UCSD-AML1 (cell line): ENCODE data around the gene SLC20A1.
"Not testable (repeated sequence)": the region's sequence is repeated elsewhere in the genome, so short reads cannot be mapped to it uniquely, and the experiment has no call there.

Experiments
- DNase-seq: peaks from one replicate; lab custom pipeline; 2025; ENCODE audit not compliant: unreplicated experiment; lab: John Stamatoyannopoulos, UW

Gene SLC20A1, protein sequence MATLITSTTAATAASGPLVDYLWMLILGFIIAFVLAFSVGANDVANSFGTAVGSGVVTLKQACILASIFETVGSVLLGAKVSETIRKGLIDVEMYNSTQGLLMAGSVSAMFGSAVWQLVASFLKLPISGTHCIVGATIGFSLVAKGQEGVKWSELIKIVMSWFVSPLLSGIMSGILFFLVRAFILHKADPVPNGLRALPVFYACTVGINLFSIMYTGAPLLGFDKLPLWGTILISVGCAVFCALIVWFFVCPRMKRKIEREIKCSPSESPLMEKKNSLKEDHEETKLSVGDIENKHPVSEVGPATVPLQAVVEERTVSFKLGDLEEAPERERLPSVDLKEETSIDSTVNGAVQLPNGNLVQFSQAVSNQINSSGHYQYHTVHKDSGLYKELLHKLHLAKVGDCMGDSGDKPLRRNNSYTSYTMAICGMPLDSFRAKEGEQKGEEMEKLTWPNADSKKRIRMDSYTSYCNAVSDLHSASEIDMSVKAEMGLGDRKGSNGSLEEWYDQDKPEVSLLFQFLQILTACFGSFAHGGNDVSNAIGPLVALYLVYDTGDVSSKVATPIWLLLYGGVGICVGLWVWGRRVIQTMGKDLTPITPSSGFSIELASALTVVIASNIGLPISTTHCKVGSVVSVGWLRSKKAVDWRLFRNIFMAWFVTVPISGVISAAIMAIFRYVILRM

DNA sequence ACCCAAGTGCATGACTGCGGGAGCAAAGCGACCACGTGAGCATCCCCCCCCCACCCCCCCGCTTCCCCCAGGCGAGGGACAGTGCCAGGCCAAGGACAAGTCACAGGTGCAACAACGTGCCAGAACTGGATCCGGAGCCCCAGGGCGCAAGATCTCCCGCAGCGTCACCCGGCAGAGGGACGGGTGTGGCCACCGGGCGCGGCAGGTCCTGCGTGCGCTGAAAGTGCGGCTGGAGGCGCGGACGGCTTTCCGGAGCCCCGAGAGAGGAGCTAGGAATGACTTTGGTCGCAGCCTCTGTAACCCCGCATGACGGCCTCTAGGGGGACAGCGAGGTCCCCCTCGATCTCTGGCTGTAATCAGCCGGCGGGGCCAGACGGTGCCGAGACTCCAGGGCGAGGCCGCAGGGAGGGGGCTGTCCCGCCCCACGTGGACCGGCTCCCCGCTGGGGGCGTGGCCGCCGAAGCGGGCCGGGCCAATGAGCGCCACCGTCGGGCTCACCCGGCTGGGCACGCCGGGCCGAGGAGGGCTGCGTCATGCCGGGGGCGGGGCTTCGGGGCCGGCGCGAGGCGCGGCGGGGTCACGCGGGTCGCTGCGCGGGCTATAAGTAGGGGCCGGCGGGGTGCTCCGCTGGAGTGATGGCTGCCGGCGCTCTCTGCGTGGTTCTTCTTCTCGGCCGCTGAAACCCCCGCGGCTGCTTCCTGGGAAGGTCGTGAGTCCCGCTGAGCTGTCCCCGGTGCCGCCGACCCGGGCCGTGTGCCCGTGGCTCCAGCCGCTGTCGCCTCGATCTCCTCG lies at the start of gene SLC20A1:
TSS of gene SLC20A1 (plus strand) at position 630 of the 792 bp plus-strand sequence. CDS start 890 bp downstream, outside the sequence.
- DNase-seq, result peak; percentile 99

DNA sequence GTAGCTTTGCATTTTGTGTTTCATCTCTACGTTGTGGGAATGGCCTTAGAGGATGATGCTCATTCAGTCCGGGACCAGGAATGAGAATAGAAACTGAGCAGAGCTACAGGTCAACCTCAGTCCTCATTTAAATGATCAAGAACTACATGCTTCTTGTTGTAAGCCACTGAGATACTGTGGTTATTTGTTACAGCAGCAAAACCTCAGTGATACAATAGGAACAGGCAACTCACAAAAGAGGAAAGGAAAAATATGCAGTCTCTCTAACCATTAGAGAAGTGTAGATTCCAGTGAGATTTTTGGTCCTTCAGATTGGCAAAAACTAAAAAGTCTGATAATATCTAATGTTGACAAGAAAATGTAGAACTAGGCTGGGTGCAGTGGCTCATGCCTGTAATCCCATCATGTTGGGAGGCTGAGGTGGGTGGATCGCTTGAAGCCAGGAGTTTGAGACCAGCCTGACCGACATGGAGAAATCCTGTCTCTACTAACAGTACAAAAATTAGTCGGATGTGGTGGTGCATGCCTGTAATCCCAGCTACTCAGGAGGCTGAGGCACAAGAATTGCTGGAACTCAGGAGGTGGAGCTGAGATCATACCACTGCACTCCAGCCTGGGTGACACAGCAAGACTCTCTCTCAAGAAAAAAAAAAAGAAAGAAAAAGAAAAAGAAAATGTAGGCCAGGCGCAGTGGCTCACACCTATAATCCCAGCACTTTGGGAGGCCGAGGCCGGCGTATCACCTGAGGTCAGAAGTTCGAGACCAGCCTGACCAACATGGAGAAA lies 48.0 kb upstream of the SLC20A1 start:
- no peak for DNase-seq

DNA sequence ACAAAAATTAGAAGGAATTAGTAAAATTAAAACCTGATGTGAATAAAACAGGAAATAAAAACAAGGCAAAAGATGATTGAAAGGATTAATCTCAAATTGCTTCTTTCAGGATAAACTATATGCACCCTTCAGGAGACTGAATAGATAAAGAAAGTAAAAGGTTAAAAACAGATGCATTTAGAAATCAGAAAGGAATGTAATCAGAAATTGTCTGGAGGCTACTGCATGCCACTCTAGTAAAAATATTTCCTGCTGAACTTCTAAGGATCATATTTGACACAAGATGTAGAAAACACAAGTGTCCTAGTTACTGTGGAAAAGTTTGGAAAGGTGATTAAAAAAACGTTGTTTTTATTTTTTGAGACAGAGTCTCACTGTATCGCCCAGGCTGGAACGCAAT lies 45.1 kb upstream of the SLC20A1 start:
- DNase-seq, result no peak

DNA sequence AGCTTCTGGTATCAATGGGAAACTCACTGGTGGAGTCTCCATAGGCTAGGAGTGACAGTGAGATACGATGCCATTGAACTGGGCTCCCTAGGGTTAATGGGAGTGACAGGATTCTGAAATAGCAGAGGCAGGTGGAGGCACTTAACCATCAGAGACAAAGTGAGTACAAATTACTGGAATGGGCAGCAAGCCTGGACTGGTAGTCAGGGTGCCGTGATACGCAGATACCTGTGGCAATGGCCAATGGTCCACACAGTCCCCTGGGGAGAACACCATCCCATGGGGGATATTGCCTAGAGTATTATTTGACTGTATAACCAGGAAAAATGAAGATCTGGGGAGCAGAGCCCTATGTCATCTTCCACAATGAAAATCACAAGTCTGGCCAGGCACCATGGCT lies 44.0 kb upstream of the SLC20A1 start:
- DNase-seq, result no peak

DNA sequence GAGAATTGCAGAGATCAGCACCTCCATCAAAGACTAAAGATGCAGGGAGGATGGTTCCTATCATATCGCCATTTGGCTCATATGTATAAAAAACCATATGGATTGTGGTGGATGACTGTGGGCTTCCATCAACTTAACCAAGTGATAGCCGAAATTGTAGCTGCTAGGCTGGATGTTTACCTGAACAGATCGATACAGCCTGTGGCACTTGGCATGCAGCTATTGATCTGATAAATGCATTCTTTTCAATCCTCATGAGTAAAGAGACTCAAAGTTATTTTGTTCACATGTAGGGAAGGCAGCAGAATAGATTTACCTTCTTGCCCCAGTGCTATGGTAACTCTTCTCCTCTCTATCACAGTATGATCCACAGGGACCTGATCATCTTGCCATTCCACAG lies 42.8 kb upstream of the SLC20A1 start:
- DNase-seq, result no peak

DNA sequence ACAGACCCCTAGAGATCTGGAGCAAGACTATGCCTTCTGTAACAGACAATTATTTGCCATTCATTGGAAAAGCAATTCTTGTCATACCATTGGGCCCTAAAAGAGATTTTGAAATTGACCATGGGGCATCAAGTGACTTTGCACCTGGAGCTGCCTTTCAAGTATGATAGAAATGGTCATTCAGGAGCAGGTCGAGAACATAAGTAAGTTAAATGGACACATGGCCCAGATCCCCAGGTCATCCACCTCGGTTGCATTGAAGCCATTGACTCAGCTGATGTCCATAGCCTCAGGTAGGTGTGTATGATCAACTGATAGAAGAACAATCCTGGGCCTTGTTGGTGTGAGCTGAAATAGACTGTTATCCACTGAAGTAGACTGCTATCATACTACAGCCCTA lies 42.0 kb upstream of the SLC20A1 start:
- DNase-seq, result no peak

DNA sequence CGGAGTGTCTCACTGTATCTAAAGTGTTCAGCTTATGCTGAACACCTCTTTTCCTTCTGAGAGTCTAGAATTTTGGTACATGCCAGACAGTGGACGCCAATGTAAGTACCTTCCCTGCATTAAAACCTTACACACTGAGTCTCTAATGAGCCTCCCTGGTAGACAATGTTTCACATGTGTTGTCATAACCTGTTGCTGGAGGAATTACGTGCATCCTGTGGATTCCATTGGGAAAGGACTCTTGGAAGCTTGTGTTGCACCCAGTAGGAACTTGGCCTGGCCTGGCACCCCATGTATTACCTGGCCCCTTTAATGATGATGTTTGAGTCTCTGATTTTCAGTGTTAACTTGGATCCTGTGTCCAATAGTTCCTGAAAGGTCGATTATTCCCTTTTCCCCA lies 40.8 kb upstream of the SLC20A1 start:
- no peak for DNase-seq

DNA sequence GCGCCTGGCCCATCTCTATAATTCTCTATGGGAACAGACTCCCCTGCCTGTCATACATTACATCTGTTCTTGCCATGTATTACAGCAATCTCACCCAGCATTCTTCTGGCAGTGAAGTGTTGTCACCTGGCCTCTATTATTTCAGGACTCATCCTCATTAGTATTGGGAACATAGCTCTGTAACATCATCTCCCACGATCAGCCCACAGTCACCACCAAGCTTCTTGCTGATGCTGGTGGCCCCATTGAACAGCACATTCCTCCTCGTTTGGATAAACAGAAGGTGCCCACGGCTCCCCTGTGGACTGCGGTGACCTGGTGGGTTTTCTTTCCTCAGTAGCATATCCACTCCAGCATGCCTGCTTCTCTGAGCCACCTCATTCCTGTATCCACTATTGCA lies 39.8 kb upstream of the SLC20A1 start:
- DNase-seq, result no peak

DNA sequence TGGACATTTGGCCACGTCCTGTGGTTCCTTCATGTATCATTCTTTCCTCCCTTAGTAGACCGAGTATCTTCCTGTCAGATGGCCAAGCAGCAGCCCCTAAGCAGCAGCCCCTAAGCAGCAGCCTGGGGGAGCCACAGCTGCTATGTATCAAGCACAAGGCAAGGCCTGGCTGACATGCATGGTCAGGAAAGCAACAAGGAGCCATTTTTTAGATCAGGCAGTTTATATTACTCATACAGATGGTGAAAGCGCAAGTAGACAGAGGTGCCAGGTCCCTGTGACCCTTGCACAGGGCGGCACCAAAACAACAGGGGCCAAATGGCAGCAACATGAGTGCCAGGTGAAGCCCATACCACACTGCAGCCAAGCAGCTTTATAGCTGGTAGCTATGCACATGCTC lies 39.2 kb upstream of the SLC20A1 start:
- no peak for DNase-seq

DNA sequence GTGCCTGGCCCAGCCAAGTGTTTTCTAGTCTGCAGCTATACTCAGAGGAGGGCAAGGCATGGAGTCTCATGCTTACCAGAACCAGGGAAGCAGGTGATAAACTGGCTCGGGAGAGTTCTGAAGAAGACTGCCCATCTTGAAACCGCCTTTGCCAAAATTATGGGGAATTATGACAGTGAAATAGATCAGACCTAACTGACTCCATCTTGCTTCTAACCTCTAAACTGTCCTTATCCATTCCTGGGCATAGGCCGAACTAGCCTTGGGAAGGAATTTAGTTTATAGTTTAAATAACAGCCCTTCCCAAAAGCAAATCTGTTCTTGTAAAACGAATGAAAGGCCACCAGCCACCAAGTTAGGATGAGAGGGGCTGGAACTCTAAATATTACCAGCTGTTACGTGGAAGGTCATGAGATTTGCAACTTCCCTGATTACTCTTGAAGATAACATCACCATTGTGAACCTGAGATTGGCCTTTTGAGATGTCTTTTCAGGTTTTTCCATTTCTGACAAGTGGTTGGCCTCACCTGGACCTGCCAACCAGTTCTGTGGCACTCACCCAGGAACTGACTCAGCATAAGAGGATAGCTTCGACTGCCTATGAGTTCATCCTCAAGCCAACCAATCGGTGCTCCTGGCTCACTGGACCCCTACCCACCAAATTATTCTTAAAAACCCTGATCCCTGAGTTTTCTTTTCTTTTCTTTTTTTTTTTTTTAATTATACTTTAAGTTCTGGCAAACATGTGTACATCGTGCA lies 37.9 kb upstream of the SLC20A1 start:
- no peak for DNase-seq

DNA sequence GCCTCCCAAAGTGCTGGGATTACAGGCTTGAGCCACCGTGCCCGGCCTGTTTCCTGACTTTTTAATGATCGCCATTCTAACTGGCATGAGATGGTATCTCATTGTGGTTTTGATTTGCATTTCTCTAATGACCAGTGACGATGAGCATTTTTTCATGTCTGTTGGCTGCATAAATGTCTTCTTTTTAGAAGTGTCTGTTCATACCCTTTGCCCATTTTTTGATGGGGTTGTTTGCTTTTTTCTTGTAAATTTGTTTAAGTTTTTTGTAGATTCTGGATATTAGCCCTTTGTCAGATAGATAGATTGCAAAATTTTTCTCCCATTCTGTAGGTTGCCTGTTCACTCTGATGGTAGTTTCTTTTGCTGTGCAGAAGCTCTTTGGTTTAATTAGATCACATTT lies 36.4 kb upstream of the SLC20A1 start:
- DNase-seq, result not testable (repeated sequence)

DNA sequence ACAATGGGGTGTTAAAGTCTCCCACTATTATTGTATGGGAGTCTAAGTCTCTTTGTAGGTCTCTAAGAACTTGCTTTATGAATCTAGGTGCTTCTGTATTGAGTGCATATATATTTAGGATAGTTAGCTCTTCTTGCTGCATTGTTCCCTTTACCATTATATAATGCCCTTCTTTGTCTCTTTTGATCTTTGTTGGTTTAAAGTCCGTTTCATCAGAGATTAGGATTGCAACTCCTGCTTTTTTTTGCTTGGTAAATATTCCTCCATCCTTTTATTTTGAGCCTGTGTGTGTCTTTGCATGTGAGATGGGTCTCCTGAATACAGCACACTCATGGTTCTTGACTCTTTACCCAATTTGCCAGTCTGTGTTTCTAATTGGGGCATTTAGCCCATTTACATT lies 33.5 kb upstream of the SLC20A1 start:
- not testable (repeated sequence) for DNase-seq

DNA sequence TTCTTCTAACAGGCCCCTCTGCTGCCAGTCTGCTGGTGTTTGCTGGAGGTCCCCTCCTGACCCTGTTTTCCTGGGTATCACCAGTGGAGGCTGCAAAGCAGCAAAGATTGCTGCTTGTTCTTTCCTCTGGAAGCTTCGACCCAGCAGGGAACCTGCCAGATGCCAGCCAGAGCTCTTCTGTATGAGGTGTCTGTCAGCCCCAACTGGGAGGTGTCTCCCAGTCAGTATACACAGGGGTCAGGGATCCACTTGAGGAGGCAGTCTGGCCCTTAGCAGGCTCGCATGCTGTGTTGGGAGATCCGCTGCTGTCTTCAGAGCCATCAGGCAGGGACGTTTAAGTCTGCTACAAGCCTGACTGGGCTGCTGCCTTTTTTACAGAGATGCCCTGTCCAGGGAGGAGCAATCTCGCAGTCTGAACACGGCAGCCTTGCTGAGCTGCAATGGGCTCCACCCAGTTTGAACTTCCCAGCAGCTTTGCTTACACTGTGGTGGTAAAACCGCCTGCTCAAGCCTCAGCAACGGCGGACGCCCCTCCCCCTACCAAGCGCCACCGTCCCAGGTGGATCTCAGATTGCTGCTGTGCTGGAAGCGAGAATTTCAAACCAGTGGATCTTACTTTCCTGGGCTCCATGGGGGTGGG lies 31.4 kb upstream of the SLC20A1 start:
- DNase-seq, result no peak

DNA sequence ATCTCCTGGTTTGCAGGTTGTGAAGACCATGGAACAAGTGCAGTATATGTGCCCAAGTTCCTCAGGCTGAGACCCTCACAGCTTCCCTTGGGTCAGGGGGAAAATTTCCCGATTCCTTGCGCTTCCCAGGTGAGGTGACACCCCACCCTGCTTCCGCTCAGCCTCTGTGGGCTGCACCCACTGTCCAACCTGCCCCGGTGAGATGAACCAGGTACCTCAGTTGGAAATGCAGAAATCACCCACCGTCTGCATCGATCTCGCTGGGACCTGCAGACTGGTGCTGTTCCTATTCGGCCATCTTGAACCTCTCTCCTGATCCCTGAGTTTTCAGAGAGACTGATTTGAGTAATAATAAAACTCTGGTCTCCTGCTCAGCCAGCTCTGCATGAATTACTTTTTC lies 30.7 kb upstream of the SLC20A1 start:
- no peak for DNase-seq

DNA sequence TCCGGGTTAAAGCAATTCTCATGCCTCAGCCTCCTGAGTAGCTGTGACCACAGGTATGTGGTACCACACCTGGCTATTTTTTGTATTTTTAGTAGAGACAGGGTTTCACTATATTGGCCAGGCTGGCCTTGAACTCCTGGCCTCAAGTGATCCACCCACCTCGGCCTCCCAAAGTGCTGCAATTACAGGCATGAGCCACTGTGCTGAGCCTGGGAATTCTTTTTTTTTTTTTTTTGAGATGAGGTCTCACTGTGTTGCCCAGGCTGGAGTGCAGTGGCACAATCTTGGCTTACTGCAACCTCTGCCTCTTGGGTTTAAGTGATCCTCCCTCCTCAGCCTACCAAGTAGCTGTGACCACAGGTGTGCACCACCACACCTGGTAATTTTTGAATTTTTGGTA lies 29.9 kb upstream of the SLC20A1 start:
- DNase-seq, result not testable (repeated sequence)

DNA sequence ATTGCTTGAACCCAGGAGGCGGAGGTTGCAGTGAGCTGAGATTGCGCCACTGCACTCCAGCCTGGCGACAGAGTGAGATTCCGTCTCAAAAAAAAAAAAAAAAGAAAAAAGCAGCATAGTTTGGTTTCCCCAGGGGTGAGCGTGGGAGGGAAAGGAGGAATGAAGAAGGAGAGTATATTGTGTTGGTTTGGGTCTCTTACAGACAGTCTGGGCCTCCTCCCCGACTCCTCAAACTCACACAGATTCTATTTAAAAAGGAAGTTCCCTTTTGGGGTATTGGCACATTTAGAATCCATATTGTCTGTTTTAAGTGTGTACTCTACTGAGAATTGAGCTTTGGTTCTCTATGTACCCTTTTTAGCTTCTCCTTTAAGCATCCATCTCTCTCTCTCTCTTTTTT lies 27.4 kb upstream of the SLC20A1 start:
- DNase-seq, result no peak

DNA sequence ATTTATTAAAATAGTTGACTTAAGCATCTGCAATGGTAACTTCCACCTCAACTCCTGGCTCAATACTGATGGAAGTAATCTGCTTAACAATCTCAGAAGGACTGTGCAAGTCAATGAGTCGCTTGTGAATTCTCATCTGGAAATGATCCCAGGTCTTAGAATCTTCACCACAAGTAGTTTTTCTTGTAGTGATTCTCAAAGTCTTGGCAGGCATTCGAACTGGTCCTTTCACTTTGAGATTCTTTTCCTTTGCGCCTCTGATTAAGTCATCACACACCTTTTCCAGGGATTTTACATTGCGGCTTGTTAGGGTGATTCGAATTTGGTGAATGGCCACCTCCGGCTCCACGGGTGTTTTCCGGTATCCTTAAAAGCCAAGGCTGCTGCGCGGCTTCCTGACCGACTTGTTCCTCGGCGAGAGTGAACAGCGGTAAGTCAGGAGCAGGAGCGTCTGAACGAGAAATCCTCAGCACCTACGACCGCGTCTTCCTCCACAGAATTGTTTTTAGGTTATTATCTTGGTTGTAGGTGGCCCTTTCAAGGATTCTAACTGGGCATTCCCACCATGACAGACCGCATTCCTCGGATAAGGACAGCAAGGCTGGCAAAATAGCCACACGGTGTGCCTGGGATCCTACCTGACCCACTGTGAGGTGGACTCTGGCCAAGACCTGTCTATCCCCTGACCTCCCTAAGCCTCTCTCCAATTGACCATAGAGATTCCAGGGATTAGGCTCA lies 23.8 kb upstream of the SLC20A1 start:
- no peak for DNase-seq

DNA sequence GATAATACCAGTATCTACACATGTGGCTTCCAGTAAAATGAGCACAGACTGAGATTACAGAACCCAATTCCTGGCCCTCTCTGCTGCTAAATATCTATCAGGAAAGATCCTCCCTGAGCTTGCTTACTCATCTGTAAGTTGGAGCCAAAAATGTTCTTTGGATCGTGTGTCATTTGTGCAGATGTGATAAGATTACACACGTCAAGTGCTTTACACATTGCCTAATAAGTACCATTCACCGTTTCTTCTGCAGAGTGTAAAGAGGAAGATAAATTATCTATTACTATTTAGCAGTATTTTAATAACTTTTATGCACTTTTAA lies 23.2 kb upstream of the SLC20A1 start:
- DNase-seq, result no peak
